ENCODE measurements around the gene TSKS.
"Not testable (repeated sequence)": the region's sequence is repeated elsewhere in the genome, so short reads cannot be mapped to it uniquely, and the experiment has no call there.

TSKS gene

GRCh38 chr19:49738268-49738667 is 24.8 kb downstream of the TSKS start:
- no peaks in the 10 kb centered on the region for H3K4me1 ChIP-seq (ENCODE audit: control insufficient read depth, low read depth, low read length)
- no peaks in the 10 kb centered on the region for H3K27me3 ChIP-seq (ENCODE audit: control insufficient read depth, insufficient read depth, low read length)
- H3K36me3 ChIP-seq (ENCODE audit: control insufficient read depth, low read depth, low read length), result no peaks in the 10 kb centered on the region
- no peak overlapping the region for H3K4me3 ChIP-seq (ENCODE audit: low read length)
- no peak overlapping the region for H3K9ac ChIP-seq (ENCODE audit: low read length)
- H3K9me3 ChIP-seq (ENCODE audit: control insufficient read depth, low read depth, low read length), result no peaks in the 10 kb centered on the region
- H3K27ac ChIP-seq (ENCODE audit: low read length), result no peak overlapping the region

GRCh38 chr19:49730166-49730565 is 32.9 kb downstream of the TSKS start:
- no peaks in the 10 kb centered on the region for H3K27me3 ChIP-seq (ENCODE audit: control insufficient read depth, insufficient read depth, low read length)
- no peak overlapping the region for H3K27ac ChIP-seq (ENCODE audit: low read length)
- H3K36me3 ChIP-seq (ENCODE audit: control insufficient read depth, low read depth, low read length), result no peaks in the 10 kb centered on the region

GRCh38 chr19:49727217-49728030 is 35.7 kb downstream of the TSKS start:
- Histone ChIP-seq H3K27me3 (ENCODE audit: control insufficient read depth, insufficient read depth, low read length) (no peaks in the 10 kb centered on the region), H3K9ac (ENCODE audit: low read length) (no peak overlapping the region), H3K9me3 (ENCODE audit: control insufficient read depth, low read depth, low read length) (no peaks in the 10 kb centered on the region), H3K4me3 (ENCODE audit: low read length) (no peak overlapping the region), H3K36me3 (ENCODE audit: control insufficient read depth, low read depth, low read length) (no peaks in the 10 kb centered on the region), H3K27ac (ENCODE audit: low read length) (no peak overlapping the region), H3K4me1 (ENCODE audit: control insufficient read depth, low read depth, low read length) (no peaks in the 10 kb centered on the region)

More at GRCh38 chr19:49730166-49730565, 32.9 kb downstream of the TSKS start:
- no peaks in the 10 kb centered on the region for H3K9me3 ChIP-seq (ENCODE audit: control insufficient read depth, low read depth, low read length)
- no peak overlapping the region for H3K9ac ChIP-seq (ENCODE audit: low read length)
- H3K4me1 ChIP-seq (ENCODE audit: control insufficient read depth, low read depth, low read length), result no peaks in the 10 kb centered on the region
- no peak overlapping the region for H3K4me3 ChIP-seq (ENCODE audit: low read length)

GRCh38 chr19:49719420-49719819 is 43.7 kb downstream of the TSKS start:
- H3K36me3 ChIP-seq (ENCODE audit: control insufficient read depth, low read depth, low read length); H3K9me3 ChIP-seq (ENCODE audit: control insufficient read depth, low read depth, low read length); H3K27ac ChIP-seq (ENCODE audit: low read length); H3K27me3 ChIP-seq (ENCODE audit: control insufficient read depth, insufficient read depth, low read length); H3K4me3 ChIP-seq (ENCODE audit: low read length); H3K9ac ChIP-seq (ENCODE audit: low read length); H3K4me1 ChIP-seq (ENCODE audit: control insufficient read depth, low read depth, low read length): not testable (repeated sequence)

DNA sequence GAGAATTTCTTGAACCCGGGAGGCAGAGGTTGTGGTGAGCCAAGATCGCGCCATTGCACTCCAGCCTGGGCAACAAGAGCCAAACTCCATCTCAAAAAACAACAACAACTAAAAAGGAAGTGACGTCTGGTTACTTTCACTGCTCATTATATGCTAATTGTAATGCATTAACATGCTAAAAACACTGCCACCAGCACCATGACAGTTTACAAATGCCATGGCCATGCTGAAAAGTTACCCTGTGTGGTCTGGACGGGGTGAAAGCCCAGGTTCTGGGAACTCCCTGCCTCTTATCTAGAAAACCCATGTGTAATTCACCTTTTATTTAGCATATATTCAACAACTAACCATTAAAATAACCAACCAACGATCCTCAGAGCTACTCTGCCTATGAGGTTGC is 44.1 kb downstream of the TSKS start:
- Histone ChIP-seq H3K27ac (ENCODE audit: low read length) (no peak overlapping the region), H3K9ac (ENCODE audit: low read length) (no peak overlapping the region), H3K4me1 (ENCODE audit: control insufficient read depth, low read depth, low read length) (no peaks in the 10 kb centered on the region), H3K36me3 (ENCODE audit: control insufficient read depth, low read depth, low read length) (no peaks in the 10 kb centered on the region), H3K9me3 (ENCODE audit: control insufficient read depth, low read depth, low read length) (no peaks in the 10 kb centered on the region), H3K27me3 (ENCODE audit: control insufficient read depth, insufficient read depth, low read length) (no peaks in the 10 kb centered on the region), H3K4me3 (ENCODE audit: low read length) (no peak overlapping the region)

- Histone ChIP-seq H3K9ac (ENCODE audit: low read length) (no peak overlapping the region), H3K27ac (ENCODE audit: low read length) (no peak overlapping the region), H3K4me1 (ENCODE audit: control insufficient read depth, low read depth, low read length) (no peaks in the 10 kb centered on the region), H3K27me3 (ENCODE audit: control insufficient read depth, insufficient read depth, low read length) (no peaks in the 10 kb centered on the region), H3K36me3 (ENCODE audit: control insufficient read depth, low read depth, low read length) (no peaks in the 10 kb centered on the region), H3K4me3 (ENCODE audit: low read length) (no peak overlapping the region), H3K9me3 (ENCODE audit: control insufficient read depth, low read depth, low read length) (no peaks in the 10 kb centered on the region)
Observed at GRCh38 chr19:49718511-49718910, 44.6 kb downstream of the TSKS start.

DNA sequence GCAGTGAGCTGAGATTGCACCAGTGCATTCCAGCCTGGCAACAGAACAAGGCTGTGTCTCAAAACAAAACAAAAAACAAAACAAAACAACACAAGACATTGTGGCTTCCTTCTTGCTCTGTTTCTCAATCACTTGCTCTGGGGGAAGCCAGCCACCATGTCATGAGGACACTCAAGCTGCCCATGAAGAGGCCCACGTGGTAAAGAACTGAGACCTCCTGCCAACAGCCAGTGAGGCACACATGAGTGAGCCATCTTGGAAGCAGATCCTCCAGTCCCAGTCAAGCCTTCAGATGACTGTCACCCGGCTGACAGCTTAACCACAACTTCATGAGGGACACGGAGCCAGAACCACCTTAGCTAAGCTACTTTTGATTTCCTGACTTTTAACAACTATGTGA is 47.0 kb downstream of the TSKS start:
- H3K27ac ChIP-seq (ENCODE audit: low read length), result no peak overlapping the region
- no peaks in the 10 kb centered on the region for H3K27me3 ChIP-seq (ENCODE audit: control insufficient read depth, insufficient read depth, low read length)
- H3K4me3 ChIP-seq (ENCODE audit: low read length), result no peak overlapping the region
- H3K9me3 ChIP-seq (ENCODE audit: control insufficient read depth, low read depth, low read length), result no peaks in the 10 kb centered on the region
- H3K9ac ChIP-seq (ENCODE audit: low read length), result no peak overlapping the region
- H3K36me3 ChIP-seq (ENCODE audit: control insufficient read depth, low read depth, low read length), result peaks cover 6% of the 10 kb centered on the region
- H3K4me1 ChIP-seq (ENCODE audit: control insufficient read depth, low read depth, low read length), result peaks cover 3% of the 10 kb centered on the region

GRCh38 chr19:49713236-49713845 is 49.8 kb downstream of the TSKS start:
- Histone ChIP-seq H3K9me3 (ENCODE audit: control insufficient read depth, low read depth, low read length) (no peaks in the 10 kb centered on the region), H3K27me3 (ENCODE audit: control insufficient read depth, insufficient read depth, low read length) (no peaks in the 10 kb centered on the region), H3K27ac (ENCODE audit: low read length) (no peak overlapping the region), H3K36me3 (ENCODE audit: control insufficient read depth, low read depth, low read length) (peaks cover 18% of the 10 kb centered on the region), H3K9ac (ENCODE audit: low read length) (no peak overlapping the region), H3K4me3 (ENCODE audit: low read length) (no peak overlapping the region), H3K4me1 (ENCODE audit: control insufficient read depth, low read depth, low read length) (peaks cover 3% of the 10 kb centered on the region)

- Histone ChIP-seq H3K4me3 (ENCODE audit: low read length) (no peak overlapping the region), H3K27ac (ENCODE audit: low read length) (no peak overlapping the region), H3K27me3 (ENCODE audit: control insufficient read depth, insufficient read depth, low read length) (no peaks in the 10 kb centered on the region), H3K36me3 (ENCODE audit: control insufficient read depth, low read depth, low read length) (peaks cover 18% of the 10 kb centered on the region), H3K4me1 (ENCODE audit: control insufficient read depth, low read depth, low read length) (peaks cover 3% of the 10 kb centered on the region), H3K9ac (ENCODE audit: low read length) (no peak overlapping the region), H3K9me3 (ENCODE audit: control insufficient read depth, low read depth, low read length) (no peaks in the 10 kb centered on the region)
Observed at GRCh38 chr19:49712397-49712859, 50.7 kb downstream of the TSKS start.

GRCh38 chr19:49710372-49710951 is 52.6 kb downstream of the TSKS start:
- Histone ChIP-seq H3K9ac (ENCODE audit: low read length) (no peak overlapping the region), H3K4me1 (ENCODE audit: control insufficient read depth, low read depth, low read length) (peaks cover 3% of the 10 kb centered on the region), H3K27me3 (ENCODE audit: control insufficient read depth, insufficient read depth, low read length) (no peaks in the 10 kb centered on the region), H3K4me3 (ENCODE audit: low read length) (no peak overlapping the region), H3K36me3 (ENCODE audit: control insufficient read depth, low read depth, low read length) (peaks cover 31% of the 10 kb centered on the region), H3K27ac (ENCODE audit: low read length) (no peak overlapping the region), H3K9me3 (ENCODE audit: control insufficient read depth, low read depth, low read length) (no peaks in the 10 kb centered on the region)

- no peak overlapping the region for H3K9ac ChIP-seq (ENCODE audit: low read length)
- H3K9me3 ChIP-seq (ENCODE audit: control insufficient read depth, low read depth, low read length), result no peaks in the 10 kb centered on the region
- H3K27ac ChIP-seq (ENCODE audit: low read length), result no peak overlapping the region
- H3K27me3 ChIP-seq (ENCODE audit: control insufficient read depth, insufficient read depth, low read length), result no peaks in the 10 kb centered on the region
- H3K36me3 ChIP-seq (ENCODE audit: control insufficient read depth, low read depth, low read length), result peaks cover 33% of the 10 kb centered on the region
- H3K4me3 ChIP-seq (ENCODE audit: low read length), result no peak overlapping the region
- no peaks in the 10 kb centered on the region for H3K4me1 ChIP-seq (ENCODE audit: control insufficient read depth, low read depth, low read length)
Observed at GRCh38 chr19:49705919-49706318, 57.2 kb downstream of the TSKS start.

All from iPS-18a (cell line).